Activated T-cell treated with anti-CD3 and anti-CD28 coated beads, Interleukin-2, amount 50 U/mL, for 1 hour (primary cell): Measurements from ENCODE around the gene TFAP2B.

ENCODE experiments used
- DNase-seq: peaks from one replicate; pipeline ENCODE4 v3.0.0-alpha.2; 2020

TFAP2B gene

DNA sequence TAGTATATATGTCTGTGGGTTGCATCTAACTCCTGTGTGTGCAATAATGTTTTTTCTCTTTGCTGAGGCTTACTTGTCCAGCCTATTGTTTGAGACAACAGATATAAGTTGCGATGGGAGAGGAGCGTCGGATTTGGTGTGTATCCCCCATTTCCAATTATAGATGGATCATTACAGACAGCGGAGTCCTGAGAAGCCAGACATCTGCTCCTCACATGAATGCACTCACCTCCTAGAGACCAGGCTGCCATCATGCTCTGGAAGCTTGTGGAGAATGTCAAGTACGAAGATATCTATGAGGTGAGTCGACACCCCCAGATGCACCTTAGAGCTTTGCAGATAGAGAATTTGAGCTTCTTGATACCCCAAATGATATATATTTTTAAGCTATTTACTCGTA, at the start of gene TFAP2B:
Gene TFAP2B (plus strand): TSS at position 199 of the 400 bp plus-strand sequence. CDS start 21 bp downstream, at position 220.
- no peak for DNase-seq

DNA sequence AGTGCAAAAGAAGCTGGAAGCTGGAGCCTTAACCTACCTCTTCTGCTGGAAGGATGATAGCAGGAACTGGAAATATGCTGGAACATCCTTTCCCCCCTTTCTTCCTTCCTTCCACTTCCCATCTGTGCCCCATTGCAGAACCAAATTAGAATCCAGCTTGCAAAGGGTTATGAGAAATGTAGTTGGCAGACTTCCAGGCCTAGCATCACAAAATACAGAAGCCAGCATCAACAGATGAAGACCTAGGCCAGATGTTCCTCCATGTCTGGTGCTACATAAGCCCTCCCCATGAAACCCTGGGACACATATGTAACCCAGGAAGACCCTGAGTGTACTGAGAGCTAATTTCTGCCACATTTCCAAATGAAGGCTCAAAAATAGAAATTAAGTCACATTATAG, 40.0 kb upstream of the TFAP2B start:
- DNase-seq, result no peak

DNA sequence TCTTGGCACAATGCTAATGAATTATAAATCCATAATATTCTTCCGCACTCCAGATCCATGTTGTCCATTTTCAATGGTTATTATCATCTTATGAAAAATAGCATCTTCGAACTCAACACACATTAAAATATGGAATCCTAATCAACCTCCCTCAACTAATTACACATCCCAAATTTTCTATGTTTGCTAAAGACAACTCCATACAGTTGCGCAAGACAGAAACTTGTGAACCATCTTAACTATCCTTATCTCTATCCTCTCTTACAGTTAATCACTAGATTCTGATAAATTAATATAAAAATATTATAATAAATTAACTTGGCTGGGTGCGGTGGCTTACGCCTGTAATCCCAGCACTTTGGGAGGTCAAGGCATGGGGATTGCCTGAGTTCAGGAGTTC, 38.3 kb upstream of the TFAP2B start:
- no peak for DNase-seq

DNA sequence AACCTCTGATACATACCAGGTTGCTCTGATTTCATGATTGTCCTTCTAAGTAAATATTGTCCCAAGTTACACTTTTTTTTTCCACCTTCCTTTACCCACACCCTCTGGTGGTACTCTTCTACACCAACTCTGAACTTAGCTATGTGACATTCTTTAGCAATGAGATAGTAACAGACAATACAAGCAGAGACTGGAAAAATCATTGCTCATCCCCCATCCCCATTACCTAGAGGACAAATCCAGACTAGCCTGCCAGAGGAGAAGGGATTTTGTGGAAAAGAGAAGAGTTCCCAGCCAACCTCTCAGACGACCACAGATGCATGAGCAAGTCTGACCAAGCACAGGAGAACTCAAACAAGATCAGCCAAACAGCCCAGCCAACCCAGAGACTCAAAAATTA, 32.8 kb upstream of the TFAP2B start:
- DNase-seq, result no peak

DNA sequence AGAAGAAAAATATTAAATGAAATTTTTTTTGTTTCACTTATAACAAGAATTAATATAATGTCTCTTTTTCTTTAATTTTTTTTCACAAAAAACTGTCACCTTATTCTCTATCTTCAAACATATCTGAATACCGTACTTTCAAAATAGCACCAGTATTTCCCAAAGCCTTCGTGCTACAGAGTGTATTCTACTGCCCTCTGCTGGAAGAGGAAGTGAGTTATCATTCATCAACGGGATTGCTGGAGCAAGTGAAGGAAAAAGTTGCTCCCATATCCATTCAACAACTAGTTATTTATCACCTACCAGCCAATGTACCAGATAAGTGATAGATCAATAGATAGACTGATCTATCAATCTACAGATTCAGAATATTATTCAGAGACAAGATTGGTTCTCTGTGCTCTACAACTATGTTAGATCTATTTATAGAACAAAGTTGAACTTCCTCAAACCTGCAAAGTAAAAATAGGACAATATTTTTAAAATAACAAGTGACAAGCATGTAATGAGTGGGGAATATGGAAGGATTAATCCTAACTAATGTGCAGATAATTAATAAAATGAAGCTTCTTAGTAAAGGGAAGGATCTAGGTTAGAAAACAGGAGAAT, 26.7 kb upstream of the TFAP2B start:
- no peak for DNase-seq

DNA sequence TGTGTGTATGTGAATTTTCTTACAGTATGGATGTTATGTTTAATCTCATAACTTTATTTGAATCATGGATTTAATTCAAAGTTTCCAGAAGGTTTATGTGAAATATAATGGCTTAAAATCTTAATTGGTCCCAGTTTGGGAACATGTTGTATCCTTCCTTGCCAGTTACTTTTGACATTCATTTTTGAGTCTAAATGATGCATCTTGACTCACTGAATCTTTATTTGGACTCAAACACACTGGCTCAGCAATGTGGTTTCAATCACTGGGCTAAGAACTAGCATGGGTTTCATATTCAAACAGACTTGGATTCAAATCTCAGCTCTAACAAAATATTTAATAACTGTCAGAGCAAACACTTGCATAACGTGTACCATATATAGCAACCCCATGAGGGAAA, 25.9 kb upstream of the TFAP2B start:
- DNase-seq, result no peak

DNA sequence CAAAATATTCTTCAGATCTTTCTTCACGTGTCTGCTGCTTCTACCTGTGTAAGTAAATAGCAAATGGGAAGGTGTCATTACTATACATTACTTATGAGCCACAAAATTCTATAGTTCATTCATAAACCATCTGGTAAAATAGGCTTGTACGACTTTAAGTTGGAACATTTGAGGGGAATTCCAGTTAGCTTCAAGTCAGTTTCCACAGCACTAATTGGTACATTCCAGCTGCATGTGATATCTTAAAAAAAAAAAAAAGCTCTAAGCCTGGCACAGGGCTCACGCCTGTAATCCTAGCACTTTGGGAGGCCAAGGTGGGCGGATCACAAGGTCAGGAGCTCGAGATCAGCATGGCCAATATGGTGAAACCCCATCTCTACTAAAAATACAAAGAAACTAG, 23.1 kb upstream of the TFAP2B start:
- DNase-seq, result no peak

DNA sequence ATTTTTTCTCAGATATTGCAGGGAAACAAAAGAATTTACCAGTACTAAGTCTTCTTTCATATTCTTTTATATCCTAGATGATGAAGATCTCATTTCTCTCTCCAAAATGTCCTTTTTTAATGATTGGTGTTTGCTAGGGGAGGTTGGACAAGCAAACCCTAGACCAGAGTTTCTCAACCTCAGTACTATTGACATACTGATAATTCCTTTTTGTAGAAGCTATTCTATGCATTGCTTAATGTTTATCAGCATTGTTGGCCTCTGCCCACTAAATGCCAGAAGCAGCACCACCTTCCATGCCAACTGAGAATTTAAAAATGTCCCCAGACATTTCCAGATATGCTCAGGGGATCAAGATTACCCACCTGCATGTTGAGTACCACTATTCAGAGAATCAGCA, 14.4 kb upstream of the TFAP2B start:
- DNase-seq, result no peak

DNA sequence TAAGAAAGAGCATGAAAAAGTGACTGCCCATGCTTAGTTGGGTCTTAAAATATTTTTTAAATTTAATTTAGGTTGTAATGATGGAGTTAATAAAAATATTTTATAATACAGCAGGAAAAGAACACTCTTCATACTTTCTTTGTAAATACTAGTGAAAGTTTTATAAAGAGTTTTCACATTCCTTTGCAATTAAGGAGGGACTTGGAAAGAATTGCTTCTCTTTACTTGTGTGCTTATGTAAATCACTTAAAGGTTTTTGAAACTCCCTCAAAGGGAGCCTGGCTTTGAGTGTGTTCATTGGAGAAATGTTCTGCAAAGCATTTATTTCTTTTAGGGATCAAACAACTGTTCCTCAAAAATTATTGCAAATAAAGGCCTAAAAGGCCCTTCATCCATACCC, 11.6 kb upstream of the TFAP2B start:
- no peak for DNase-seq

DNA sequence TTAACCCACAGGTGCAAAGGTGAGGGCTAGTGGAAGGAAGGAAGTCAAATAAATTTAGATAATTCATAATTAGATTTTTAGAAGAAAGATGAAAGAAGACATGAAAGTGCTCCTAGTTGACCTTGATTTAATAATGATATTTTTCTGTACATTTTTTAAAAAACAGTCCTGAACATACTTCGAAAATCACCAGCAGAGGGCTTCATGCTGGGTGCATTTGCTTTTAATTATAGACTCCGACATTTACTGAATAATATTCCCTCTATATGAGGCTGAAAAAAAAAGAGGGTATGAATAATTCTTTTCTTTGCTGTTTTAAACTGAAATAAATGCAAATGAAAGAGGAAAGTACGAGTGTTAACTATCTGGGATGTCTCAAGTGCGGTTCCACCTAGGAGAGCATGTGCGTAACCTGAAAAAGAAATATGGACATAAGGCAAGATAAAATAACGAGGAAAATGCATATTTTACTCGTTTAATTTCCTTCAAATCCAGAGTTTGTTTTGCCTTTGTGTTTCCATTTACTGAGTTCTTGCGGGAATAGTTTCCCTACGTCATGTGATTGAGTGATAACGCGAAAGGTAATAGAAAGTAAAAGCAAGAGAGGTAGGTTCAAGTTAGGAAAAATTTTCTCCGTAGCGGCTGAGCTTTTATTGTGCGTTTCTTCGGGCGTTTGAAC, 3.1 kb upstream of the TFAP2B start:
- no peak for DNase-seq

DNA sequence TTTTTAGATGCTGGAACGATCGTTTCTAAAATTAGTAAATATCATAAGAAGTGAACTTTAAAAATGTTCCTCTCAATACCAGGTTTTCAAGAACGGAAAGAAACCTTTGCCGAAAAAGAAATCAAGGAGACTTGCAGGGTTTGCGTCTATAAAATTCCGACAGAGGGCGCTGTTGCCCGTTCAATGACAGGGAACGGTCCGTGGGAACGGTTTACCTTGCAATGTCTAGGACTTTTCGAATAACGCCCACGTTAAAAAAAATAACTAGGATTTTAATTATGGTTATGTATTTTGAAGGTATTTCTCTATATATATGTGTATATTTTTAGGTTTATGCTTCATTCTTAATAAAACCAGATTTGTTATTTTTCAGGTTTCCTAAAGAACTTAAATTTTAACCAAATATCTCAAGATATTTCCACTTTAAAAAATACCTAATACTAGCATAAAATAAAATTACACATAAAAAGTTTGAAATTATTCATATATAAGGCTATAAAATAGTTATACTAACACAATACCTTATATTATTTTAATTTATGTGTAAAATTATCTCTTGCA, 2.5 kb upstream of the TFAP2B start:
- peak; percentile 31 for DNase-seq

DNA sequence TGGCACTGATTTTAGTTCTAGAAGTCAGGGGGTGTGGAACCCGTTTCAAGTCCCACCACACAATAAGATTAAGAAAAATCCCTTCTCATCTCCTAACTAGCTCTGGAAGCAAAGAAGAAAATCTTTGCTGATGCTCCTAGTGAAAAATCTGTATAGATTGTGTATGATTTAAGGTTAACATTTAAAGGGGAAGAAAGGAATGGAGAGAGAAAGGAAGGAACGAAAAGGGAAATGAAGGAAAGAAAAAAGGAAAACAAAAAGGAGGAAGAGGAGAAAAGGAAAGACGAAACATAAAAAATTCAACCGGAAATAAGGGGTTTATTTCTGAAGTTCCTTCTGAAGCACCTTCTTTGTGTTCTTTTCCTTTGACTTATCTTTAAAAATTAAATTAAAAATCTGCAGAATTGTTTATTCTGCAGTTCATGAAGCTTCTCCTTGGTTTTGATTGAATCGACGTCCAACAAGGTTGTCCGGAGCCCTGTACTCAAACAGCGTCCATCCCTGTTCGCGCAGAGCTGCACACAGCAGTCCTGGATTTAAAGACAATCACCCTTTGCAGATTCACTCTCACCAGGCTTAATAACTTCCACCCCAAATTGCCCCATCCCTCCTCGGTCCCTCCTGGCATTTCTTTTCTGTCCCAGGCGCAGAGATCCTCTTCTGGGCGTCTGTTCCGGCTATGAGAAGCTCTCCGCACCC, 1.6 kb upstream of the TFAP2B start:
- no peak for DNase-seq

DNA sequence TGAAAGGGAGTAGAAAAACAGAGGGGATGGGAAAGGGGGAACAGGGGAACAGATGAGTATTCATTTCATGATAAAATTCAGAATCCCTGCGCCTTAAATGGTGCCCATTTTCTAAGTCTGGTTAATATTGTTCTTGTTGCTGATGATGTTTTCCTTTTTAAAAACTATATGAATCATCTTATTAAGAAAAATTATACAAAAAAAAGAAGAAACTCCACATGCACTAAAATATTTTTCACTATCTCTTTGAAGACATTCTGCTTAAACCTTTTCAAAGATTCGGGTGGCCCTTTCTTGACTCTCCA, 1.1 kb upstream of the TFAP2B start:
- DNase-seq, result no peak

DNA sequence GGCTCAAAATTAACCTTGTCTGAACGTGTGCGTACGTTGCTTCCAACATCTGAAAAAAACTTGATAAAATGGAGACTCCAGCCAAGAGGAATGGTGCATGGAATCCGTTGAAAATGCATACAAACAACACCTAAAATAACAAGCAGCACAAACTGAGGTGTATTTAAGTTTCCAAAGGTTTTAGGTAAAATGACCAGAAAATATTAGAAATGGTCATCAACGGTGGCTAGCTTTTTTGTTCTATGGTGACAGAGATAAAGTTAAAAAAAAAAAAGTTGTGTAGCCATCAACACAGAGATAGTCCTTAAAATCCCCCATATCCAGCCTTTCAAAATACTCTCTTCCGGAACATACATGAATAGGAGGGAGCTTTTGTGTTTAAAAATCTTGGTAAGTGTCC, 651 bp upstream of the TFAP2B start:
- DNase-seq, result no peak

DNA sequence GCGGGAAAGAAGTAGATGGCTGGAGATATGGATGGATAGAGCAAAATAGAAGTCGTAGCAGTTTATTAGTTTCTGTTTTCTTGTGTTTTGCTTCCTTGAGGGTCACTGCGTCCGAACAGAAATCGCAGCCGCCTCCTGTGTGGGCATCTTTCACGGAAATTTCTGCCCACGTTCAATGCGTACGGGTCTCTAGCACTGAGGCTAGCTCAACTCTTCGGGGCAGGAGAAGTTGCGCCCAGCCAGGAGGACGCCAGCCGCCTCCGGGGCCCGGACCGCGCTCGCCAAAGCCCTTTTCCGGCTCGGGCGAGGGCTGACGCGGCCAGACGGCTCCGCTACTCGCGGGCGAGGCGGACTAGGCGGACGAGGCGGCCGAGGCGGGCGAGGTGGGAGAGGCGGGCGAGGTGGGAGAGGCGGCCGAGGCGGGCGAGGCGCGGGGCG, 814 bp downstream of the TFAP2B start:
- no peak for DNase-seq

DNA sequence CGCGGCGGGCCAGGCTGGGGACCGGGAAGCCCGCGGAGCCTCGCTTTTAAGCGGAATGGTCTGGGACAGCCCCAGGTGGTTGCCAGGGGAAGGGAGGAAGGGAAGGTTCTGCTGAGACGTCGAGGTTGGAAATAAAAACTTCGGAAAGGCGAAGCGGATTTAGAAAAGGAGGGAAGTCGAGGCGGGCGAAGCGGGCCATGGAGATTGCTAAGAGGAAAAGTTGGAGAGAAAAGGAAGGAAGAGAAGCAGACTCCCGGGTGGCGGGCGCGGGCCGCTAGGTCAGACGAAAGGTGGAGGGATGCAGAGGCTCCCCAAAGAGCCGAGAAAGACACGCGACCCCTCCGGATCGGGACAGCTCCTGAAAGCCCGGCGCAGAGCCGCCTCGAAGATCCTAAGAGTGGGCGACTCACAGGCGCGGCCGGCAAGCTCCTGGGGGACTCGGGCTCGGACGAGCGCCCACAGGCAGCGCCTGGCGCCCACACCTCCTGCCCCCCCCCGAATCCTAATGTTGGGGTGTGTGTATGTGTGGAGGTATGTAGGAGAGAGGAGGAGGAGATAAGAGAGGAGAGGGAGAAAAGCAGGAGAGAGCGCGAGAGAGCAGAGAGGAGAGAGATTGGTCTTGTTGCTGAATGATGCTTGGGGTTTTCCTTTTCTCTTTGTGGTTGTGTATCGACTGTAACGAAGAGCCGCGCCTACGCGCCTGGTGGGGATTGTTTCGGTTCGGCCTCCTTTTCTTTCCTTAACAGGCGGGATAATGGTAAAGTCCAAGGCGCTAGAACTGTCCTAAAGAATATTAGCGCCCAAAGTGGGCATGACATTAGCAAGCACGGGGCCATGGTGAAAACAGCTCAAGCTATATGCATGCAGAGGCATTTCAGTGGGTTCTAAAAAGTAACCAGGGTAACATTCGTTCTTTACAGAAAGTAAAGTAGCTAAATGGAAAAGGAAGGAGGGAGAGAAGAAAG, 1.5 kb downstream of the TFAP2B start:
- no peak for DNase-seq

DNA sequence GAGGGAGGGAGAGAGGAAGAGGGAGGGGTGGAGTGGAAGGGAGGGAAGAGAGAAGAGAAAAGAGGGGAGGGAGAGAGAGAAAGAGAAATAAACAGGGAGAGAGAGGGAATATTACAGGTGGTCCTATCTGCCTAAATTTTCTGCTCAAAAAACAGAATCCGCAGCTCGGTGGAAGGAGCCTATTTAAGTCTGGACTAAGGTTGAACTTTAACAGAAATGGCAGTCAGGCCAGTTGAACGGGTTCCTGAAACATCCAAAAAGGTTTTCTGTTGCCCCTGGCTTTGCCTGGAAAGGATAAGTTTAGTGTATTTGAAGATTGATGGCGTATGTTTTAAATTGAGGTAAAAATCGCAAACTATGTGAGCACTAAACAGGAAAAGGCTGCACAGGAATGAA, 2.2 kb downstream of the TFAP2B start:
- no peak for DNase-seq

DNA sequence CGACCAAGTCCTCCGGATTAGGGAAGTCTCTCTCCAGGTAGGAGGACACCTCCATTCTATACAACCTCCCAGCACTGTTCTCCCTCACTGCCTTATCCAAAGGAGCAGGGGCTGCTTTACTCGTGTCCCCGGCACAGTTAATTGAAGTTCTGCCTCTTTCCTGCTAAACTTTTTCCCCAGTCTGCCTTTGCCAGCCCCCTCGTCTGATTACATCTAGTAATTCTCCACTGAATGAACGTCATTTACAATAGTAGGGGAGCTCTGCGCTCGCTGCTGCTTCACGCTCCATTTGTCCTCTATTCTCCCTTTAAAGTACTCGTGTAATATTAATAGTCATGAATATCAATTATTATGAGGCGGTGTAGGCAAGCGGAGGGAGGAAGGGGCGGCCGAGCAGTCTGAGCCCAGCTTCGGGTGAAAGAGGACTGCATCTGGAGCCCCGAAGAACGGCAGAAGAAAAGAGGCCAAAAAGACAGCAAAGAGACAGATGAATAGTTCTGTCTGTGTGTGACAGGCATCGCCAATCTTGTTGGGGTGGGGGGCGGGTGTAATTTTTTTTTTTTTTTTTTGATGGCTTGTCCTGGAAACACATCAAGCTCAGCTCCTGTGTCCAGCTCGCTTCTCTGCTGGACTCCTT, 2.9 kb downstream of the TFAP2B start:
- DNase-seq, result no peak

DNA sequence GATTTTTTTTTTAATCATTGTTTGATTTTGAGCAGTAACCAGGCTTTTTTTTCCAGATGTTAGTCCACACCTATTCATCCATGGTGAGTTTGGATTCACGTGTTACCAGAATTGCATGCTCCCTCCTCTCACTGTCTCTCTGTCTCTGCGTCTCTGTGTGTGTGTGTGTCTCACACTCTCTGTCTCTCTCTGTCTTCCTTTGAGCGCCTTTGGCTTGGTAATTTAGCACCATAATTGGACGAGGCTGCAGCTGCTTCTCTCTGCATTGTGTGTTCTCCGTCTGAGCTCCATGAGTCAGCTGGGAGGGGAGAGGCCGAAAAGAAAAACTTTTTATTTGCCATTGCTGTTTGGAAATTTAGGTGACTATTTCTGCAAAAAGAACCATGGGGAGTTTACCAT, 3.4 kb downstream of the TFAP2B start:
- DNase-seq, result no peak

DNA sequence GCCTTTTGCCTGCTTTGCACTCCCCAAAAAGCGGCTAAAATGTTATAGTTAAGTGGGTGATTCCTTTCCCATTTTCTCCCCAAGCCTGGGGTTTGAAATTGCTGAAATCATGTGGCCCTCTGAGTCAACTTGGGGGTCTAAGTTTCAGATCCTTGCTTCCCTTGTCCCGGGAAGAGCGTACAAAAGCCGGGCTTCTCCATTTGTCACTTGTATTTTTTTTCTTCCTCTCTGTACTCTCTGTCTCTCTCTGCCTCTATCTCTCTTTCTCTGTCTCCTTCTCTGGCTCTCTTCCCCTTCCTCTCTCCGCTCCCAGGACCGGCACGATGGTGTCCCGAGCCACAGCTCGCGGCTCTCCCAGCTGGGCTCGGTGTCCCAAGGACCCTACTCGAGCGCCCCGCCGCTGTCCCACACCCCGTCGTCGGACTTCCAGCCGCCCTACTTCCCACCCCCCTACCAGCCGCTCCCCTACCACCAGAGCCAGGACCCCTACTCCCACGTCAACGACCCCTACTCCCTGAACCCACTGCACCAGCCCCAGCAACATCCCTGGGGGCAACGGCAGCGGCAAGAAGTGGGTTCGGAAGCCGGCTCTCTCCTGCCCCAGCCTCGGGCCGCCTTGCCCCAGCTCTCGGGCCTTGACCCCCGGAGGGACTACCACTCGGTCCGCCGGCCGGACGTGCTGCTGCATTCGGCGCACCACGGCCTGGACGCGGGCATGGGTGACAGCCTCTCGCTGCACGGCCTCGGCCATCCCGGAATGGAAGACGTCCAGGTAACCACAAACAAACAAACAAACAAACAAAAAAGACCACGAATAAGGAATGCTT, 4.6 kb downstream of the TFAP2B start:
- no peak for DNase-seq

DNA sequence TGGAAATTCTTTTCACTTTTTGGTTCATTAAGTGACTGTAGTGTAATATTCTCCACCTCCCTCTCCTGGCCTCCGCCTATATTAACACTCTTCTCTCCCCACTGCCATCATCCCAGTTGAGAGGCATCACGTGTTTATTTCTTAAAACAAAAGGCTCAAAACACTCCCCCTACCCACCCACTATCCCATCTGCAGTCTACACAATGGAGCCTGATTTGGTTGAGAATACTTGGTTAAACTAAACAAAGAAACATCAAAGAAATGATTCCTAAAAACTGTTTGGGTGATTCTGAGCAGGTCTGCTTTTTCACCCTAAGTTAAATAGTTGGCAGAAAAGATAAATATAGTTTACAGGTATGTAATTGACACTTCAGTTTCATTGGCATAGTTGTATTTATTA, 5.9 kb downstream of the TFAP2B start:
- no peak for DNase-seq
